Fibroblast of gingiva (primary cell): ENCODE measurements around the gene OR2J1.
"Not testable (repeated sequence)": the region's sequence is repeated elsewhere in the genome, so short reads cannot be mapped to it uniquely, and the experiment has no call there.

Experiments used
- DNase-seq: peaks from one replicate; pipeline ENCODE4 v3.0.0-alpha.2; 2011; ENCODE audit warnings: low read depth

The OR2J1 gene

DNA sequence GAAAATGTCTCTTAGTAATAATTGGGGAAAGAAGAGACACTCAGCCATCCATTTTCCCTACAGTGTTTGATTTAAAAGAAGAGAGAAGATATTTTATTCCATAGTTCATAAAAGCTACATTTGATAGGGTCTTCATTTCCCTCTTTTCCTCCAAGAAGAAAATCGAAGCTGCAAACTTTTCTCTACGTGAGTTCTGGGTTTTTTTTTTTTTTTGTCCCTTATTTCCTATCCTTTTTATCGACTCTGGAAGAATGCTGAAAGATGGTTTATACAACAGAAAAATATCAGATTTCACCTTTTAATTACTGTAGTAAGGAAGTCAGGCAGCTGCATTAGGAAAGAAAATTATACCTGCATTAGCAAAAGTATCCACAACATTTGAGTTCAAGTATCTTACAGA lies at the start of gene OR2J1:
TSS of gene OR2J1 (plus strand) at position 301 of the 400 bp plus-strand sequence. CDS start 1,453 bp downstream, outside the sequence.
- no peak for DNase-seq

DNA sequence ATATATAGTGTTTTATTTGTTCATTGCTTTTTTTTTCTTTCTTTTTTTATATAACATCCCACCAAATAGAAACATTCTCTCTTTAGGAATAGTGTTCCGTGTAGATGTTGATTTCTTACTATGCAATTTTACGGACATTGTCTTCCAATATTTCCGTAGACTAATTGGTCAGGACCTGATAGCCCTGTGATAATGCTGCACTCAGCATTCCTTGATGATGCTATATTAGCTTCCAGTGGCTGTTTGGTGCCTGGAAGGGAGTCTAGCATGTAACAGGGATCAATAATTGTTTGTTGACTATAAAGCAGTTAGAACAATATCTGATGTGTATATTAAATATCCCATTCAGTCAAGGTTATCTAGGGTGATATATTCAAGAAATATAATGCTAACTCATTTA lies 47.6 kb upstream of the OR2J1 start:
- DNase-seq: no peak

DNA sequence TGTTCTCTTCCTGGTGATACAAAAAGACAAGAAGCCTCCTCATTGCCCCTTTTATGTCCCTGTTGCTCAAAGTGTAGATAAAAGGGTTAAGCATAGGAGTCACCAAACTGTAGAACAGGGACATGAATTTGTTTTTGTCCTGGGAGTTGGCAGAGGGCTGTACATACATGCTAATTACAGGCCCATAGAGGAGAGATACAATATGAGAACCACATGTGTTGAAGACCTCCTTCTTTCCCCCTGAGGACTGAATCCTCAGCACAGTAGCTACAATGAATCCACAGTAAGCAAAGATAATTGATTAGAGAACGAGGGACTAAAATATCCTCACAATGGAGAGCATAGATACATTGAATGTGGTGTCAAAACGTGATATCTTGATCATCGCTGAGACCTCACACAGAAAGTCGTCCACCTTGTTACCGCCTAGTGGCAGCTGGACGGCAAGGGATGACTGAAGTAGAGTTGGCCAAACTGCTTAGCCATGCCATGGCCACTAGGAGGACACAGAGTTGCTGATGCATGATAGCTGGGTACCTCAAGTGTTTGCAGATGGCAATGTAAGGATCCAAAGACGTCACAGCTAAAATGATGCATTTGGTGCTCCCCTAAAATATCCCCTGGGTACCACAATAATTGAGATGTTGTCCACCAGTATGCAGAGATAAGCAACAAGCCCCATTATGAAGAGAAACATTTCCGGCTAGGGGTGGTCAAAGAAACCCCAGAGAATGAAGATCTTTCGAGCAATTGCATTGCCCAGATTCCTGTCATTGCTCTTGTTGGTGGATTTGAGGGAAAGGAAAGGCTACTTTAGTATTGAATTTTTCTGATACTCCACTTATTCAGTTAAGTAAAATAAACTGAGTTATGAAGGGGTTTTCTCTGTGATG lies 27.2 kb upstream of the OR2J1 start:
- peak; percentile 9 for DNase-seq

DNA sequence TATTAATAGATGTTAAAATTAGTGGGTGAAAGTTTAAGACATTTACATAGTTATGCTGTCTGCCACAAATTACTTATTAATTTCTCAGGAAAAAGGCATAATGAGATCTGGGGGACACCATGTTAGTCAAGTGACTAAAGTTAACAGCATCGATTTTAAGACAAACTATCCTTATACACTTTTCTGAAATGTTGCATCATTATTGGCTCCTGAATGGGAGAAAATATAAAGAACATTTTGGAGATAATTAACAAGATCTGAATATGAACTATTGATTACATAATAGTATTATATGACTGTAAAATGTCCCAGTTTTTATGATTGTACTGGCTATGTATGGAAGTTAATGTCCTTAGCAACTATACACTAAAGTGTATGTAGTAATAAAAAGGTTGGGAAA lies 20.1 kb upstream of the OR2J1 start:
- no peak for DNase-seq

DNA sequence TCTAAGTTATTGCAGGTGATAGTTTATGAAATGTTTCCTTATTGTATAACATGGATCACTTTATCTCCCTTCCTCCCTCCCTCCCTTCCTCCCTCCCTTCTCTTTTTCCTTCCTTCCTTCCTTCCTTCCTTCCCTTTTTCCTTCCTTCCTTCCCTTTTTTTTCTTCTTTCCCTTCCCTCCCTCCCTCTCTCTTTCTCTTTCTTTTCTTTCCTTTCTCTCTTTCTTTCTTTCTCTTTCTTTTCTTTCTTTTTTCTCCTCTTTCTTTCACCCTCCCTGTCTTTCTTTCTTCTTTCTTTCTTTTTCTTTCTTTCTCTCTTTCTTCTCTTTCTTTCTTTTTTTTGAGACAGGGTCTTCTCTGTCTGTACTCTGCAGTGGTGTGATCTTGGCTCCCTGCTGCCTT lies 18.0 kb upstream of the OR2J1 start:
- no peak for DNase-seq

DNA sequence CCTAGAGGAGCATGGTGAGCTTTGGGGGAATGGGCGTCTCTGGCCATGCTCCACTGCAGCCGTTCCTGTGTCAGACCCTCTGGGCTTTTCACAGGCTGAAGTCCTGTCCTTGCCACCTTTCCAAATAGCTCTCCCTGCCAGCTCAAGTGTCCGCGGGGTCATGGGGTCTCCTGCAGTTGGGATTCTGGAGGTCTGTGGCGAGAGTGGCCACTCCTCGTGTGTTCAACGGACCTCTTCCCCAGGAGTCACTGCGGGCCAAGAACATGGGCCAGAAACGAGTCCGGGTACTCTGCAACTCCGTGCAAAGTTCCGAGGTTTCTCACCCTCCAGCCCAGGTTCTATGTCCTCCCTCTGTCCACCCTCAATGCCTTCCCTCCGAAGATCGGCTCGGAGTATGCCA lies 16.8 kb upstream of the OR2J1 start:
- no peak for DNase-seq

DNA sequence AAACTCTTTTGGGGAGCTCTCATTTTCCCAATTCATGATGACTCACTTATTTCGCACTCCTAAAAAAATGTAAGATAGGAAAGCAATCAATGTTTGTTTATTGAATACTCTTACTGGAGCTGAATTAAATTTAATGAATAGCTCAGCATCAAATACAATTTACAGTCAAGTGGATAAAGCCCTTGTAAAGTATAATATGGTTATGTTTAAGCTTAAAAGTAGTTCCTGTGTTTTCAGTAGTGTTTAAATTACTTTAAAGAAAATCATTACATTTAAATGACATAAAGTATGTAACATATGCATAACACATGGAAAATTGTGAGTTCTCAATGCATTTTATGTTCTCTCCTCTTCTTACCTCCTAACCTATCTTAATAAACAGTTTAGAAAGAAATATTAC lies 12.1 kb upstream of the OR2J1 start, which contains the start of gene OR2B3:
TSS of gene OR2B3 (minus strand) at position 101 of the 400 bp plus-strand sequence. CDS start at position 36, 65 bp downstream.
- no peak for DNase-seq

DNA sequence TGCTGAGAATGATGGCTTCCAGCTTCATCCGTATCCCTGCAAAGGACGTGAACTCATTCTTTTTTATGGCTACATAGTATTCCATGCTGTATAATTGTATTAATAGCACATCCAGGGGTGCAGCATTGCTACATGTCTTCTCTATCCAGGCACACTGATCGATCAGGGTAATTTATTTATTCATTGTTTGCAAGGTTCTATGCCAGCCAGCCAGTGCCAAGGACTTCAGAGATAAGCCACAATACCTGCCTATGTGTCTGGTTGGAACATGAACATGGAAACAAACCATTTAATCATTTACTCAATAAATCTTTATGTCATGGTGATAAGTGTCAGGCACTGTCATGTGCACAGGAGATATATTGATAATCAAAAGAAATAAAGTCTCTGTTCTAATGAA lies 6.3 kb upstream of the OR2J1 start:
- no peak for DNase-seq

DNA sequence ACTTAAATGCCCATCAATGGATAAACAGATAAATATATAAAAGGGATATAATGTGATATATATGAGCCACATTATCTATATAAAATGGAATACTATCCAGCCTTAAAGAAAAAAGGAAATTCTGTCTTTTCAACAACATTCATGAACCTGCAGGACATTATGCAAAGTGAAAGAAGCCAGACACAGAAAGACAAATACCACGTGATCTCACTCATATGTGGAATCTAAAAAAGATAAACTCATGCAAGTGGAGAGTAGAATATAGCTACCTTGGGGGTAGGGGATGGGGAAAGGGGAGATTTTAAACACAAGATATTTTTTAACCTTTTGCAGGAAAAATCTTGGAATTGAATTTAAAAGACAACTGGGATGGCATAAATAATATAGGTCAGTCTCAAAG lies 1.5 kb upstream of the OR2J1 start:
- no peak for DNase-seq

DNA sequence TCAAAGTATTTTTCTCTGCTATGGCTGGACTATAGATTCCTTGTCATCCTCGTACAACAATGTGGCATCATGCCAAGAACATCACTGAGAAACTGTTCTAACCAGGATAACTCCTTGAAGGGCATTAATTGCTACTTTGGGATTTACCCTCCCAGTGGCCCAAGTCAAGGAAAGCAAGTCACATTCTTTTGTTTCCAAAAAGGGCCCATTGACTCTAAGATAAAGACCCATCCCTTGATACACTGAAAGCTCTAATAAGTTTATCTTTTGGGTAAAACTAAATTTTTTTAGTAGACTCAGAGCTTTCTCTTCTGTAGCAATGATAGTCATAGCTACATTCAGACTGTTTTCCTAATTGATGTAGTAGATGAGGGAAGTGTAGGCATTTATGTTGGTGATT lies 8.5 kb downstream of the OR2J1 start, which contains the start of gene OR2J3:
TSS of gene OR2J3 (plus strand) at position 301 of the 400 bp plus-strand sequence. CDS start 3,833 bp downstream, outside the sequence.
- no peak for DNase-seq

DNA sequence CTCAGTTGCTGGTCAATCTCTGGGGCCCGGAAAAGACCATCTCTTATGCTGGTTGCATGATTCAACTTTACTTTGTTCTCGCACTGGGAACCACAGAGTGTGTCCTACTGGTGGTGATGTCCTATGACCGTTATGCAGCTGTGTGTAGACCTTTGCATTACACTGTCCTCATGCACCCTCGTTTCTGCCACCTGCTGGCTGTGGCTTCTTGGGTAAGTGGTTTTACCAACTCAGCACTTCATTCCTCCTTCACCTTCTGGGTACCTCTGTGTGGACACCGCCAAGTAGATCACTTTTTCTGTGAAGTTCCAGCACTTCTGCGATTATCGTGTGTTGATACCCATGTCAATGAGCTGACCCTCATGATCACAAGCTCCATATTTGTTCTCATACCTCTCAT lies 12.8 kb downstream of the OR2J1 start:
- no peak for DNase-seq

DNA sequence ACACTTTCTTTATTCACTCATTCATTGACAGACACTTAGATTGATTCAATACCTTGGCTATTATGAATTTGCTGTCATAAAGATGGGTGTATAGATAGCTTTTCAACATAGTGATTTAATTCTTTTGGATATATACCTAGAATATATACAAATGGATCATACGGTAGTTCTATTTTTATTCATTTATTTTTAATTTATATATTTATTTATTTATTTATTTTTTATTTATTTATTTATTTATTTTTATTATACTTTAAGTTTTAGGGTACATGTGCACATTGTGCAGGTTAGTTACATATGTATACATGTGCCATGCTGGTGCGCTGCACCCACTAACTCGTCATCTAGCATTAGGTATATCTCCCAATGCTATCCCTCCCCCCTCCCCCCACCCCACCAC lies 15.7 kb downstream of the OR2J1 start:
- DNase-seq: not testable (repeated sequence)

DNA sequence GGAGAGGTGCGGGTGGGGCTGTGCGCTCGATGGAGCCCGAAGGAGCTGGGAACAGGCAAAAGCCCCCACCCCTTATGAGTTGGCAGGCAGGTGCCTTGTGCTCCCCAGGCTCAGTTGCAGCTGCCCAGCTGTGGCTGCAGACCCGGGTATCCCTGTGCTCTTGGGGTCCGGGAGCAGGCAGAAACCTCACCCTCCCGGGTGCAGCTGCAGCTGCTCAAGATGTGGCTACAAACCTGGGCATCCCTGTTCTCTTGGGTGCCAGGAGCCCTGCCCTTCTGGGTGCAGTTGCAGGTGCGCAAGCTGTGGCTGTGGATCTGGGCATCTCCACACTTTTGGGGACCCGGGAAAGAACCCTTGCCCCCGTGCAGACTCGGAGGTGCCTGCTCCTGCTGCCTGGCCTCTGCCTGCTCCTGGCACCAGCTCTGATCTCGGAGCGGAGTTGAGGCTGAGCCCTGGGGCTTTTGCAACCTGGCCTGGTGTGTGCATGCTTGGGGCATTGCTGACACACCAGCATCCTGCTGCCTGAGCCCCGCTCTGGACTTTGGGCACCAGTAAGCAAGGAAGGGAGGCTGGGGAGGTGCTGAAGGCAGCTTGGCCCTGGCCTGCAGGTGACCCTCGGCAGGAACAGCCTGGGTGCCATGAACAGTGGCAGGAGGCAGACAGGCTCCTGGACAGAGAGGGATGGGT lies 30.2 kb downstream of the OR2J1 start:
- no peak for DNase-seq

DNA sequence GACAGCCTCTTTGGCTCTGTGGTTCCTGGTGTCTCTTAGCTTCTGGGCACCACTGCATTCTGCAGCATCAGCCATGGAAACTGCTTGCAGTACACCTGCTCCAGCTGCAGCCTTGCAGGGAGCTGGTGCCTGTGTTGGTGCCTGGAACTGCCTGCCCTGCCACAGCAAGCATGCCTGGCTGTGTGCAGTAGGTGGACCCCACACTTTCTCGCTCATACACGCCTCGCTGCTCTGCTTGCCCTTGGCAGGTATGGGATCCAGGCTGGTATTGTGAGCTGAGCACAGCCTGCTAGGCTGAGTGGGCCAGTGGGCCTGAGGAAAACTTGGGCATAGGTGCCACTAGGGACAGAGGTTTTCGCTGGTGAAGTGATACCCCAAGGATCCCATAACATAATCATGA lies 31.4 kb downstream of the OR2J1 start:
- no peak for DNase-seq

DNA sequence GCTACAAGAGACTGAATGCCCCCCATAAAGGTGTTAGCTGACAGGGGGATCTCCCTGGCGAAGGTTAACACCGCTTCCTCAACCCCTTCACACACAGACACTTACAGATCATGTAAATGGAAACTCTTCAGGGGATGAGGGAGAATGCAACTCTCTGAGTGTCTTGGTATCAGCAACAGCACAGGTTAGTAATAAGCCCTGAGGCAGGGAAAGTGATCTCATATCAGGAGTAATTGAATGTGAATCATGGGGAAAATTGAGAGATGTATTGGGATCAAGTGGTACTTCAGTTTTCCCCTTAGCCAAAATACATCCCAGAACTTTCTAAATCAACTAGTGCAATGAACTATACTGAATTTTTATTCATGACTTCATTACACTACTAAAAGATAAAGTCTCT lies 32.4 kb downstream of the OR2J1 start:
- DNase-seq: no peak

DNA sequence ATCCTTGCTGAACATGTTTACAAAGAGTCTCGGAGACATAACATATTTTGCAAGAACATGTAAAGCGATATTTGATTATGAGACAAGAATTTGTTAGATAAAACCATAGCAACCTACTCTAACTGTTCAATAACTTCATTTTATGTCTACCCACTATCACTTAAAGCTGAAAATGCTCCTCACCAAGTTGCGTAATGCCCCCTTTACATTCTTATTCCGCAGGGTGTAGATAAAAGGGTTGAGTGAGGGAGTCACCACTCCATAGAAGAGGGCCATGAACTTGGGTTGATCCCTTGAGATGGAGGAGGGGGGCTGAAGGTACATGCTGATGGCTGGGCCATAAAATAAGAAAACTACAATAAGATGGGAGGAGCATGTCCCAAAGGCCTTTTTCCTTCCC lies 38.4 kb downstream of the OR2J1 start:
- no peak for DNase-seq

DNA sequence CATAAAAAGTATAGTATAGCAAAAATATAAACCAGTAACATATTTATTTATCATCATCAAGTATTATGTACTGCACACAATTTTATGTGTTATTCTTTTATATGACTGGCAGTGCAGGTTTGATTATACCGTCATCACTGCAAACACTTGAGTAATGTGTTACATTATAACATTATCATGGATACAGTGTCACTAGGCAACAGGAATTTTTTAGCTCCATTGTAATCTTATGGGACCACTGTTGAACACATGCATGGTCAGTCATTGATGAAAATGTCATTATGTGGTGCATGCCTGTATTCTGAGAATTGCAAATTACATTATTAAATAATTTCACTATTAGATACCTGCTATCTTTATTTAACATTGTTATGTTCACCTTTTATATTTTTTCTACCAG lies 42.3 kb downstream of the OR2J1 start:
- no peak for DNase-seq

DNA sequence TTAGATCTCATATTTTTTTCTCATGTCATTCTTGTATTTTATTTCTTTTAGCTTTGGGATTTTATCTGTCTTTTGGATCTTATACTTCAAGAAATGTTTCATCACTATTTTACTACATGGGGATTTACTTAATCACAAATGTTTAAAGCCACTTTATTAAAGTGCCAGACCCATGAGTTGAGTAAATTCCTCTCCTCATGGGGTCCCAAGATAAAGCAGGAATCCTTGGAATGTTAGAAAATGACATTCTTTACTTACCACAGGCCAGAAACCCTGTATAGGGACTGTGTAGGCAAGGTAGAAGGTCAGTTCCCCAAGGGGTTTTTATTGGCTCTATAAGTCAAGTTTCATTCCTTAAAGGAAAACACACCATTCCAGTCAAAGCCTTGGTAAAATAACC lies 43.0 kb downstream of the OR2J1 start:
- no peak for DNase-seq

DNA sequence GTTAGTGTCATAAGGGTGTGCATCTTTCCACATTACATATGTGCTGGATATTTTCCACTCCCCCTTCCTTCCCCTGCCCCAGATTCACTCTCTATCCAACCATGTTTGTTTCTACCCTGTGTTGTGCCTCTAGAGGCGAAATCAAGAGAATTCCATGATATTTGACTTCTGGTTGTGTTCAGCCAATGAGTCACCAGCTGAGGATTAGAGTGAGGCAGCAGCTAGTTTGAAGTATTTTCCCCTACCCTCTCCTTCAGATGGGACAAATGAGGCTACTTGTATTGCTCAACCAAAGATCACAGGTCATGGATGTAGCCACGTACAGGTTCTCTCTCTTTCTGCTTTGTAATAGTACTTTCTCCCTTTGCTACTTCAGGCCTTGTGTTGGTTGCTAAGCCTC lies 46.9 kb downstream of the OR2J1 start:
- no peak for DNase-seq

DNA sequence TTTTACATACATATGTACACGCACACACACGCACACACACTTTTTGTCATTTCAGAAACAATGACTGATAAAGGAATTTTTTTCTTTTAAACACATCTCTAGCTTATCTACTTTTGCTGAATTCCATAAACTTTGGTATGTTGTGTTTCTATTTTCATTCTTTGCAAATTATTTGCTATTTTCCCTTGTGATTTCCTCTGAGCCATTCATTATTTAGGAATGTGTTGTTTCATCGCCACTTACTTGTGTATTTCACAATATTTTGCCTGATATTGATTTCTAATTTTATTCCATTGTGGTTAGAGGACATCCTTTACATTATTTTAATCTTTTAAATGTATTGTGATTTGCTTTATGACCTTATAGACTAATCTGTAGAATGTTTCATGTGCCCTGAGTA lies 47.8 kb downstream of the OR2J1 start:
- DNase-seq: no peak

DNA sequence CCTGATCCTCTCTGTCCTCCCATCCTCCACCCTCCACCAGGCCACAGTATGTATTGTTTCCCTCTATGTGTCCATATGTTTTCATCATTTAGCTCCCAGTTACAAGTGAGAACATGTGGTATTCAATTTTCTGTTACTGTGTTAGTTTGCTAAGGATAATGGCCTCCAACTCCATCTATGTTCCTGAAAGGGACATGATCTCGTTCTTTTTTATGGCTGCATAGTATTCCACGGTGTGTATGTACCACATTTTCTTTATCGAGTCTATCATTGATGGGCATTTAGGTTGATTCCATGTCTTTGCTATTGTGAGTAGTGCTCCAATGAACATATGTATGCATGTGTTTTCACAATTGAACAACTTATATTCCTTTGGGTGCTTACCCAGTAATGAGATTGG lies 50.2 kb downstream of the OR2J1 start:
- DNase-seq: not testable (repeated sequence)
